CD4-positive, alpha-beta T cell treated with Interleukin-15 for 4 hours (primary cell): ENCODE measurements around the gene HCK.

Experiments used
- DNase-seq: peaks from one replicate; pipeline ENCODE4 v3.0.0-alpha.2; 2020; ENCODE audit warnings: low spot score

The HCK gene

DNA sequence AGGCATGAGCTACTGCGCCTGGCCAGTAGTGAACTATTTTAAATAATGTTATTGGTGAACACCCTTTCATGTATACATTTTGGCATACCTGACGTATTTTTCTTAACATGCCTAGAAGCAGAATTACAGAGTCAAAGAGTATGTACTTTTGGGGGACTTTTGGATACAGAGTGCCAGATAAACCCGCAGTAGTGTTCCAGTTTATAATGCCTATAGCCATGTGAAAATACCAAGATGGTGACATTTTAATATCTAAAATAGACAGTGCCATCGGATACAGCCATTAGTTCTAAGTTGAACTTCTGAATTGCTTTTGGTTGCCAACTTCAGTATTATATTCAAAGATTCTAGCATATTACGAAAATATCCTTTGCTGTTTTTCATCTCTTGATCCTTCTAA lies 77.8 kb downstream of the HCK start:
- DNase-seq, result no peak

- no peak for DNase-seq
These were observed 78.3 kb downstream of the HCK start for GRCh38 chr20:32130352-32130751.

GRCh38 chr20:32130965-32131364 lies 78.9 kb downstream of the HCK start:
- no peak for DNase-seq

DNA sequence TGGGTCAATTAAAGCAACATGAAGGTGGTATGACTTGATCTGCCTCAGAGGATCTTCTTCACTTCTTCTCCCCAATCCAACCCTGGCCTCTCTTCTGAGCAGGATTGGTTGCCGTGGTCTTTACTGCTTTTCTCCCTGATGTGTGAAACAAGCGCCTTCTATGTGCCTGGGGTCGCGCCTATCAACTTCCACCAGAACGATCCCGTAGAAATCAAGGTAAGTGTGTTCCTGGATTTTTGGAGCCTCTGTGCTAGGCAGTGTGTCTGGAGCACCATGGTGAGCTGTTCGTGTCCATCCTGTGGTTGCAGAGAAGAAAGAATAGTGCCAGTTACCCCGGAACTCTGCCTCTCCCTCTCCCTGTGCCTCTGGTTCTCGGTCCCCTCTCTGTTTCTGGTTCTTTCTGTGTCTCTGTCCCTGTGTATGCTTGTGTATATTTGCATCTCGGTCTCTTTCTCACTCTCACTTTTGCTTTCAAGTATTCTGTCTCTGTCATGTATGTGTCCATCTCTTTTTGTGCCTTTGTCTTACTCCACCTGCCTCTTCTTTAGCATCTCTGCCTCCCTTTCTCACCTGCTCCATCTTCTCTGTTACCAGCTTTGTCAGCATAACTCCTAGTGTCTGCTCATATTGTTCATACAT lies 81.0 kb downstream of the HCK start:
- DNase-seq, result no peak

GRCh38 chr20:32134026-32134425 lies 82.0 kb downstream of the HCK start:
- DNase-seq, result no peak

DNA sequence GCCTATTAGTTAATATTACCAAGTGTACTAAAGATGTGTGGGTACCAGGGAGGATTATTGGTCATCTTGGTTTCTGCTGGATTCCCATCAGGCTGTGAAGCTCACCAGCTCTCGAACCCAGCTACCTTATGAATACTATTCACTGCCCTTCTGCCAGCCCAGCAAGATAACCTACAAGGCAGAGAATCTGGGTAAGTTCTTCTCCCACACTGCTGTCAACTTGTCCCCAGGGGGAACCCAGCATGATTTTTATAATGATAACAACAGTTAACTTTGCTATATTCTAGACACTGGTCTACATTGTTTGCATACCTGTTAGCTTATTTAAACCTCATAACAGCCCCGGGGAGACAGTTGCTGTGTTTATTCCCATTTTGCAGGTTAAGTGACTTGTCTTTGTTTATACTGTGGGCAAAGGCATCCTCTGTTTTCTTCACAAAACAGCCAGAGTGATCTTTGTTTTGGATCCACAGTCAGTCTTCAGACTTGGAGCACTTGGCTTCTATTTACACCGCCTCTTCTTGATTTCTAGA lies 84.0 kb downstream of the HCK start:
- no peak for DNase-seq

- DNase-seq, result no peak
These were observed 86.9 kb downstream of the HCK start for GRCh38 chr20:32138921-32139320.

DNA sequence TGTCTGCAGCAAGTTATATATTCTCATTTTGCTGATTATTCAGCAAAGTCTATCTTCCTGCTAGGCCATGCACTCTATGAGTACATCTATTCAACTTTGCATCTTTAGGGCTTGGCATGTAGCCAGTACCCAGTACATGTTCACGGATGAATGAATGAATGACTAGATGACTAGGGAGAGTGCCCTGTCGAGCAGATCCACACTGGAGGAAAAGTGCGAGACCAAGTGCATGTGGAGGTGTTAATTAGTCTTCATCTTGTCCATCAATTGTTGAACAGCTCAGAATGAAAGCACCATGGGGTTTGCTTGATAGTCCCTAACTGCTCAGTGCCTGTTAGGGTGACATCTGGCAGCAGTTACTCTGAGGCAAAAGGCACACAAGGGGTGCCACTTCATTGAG lies 87.9 kb downstream of the HCK start:
- no peak for DNase-seq

DNA sequence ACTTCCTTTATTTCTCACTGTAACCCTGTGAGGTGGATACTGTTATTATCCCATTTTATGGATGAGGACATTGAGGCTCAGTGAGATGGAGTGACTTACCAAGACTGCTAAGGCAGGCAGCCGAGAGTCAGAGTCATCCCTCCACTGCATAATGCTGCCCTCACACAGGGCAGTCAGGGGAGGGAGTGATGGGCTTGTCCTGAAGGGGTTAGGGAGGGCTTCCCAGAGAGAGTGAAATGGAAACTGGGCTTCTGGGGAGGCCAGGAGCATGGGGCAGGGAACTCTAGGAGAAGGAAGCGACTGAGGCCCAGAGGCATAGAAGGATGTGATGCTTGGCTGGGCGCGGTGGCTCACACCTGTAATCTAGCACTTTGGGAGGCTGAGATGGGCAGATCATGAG lies 88.6 kb downstream of the HCK start:
- DNase-seq, result no peak

DNA sequence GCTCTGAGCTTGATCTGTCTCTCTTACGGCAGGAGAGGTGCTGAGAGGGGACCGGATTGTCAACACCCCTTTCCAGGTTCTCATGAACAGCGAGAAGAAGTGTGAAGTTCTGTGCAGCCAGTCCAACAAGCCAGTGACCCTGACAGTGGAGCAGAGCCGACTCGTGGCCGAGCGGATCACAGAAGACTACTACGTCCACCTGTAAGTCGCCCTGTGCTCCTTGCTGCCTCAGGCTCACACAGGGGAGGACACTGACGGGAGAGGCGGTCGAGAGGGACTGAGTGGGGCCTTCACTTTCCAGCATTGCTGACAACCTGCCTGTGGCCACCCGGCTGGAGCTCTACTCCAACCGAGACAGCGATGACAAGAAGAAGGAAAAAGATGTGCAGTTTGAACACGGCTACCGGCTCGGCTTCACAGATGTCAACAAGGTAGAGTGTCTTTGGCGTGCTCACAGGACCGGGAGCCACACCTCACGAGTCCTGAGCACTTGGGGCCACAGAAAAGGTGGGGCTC lies 89.5 kb downstream of the HCK start:
- no peak for DNase-seq

DNA sequence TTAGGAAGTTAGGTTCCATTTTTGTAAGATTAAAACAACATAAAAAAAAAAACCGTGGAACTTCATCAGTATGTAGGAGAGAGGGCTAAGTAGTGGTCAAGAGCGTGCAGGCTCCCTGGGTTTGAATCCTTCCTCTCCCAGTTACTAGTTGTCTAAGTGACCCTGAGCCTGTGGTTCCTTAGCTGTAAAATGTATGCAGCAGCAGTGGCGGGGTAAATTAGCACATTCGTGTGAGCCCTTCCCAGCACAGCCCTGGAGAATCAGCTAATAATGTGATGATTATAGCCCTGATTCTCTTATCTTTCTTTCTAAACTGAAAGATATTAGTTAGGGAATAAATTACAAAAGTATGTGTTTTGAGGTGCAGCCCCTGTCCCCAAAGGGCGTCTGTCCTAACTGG lies 90.0 kb downstream of the HCK start:
- DNase-seq, result no peak

GRCh38 chr20:32142991-32143390 lies 90.9 kb downstream of the HCK start:
- DNase-seq, result no peak

GRCh38 chr20:32144898-32145662 lies 93.0 kb downstream of the HCK start:
- DNase-seq, result no peak

DNA sequence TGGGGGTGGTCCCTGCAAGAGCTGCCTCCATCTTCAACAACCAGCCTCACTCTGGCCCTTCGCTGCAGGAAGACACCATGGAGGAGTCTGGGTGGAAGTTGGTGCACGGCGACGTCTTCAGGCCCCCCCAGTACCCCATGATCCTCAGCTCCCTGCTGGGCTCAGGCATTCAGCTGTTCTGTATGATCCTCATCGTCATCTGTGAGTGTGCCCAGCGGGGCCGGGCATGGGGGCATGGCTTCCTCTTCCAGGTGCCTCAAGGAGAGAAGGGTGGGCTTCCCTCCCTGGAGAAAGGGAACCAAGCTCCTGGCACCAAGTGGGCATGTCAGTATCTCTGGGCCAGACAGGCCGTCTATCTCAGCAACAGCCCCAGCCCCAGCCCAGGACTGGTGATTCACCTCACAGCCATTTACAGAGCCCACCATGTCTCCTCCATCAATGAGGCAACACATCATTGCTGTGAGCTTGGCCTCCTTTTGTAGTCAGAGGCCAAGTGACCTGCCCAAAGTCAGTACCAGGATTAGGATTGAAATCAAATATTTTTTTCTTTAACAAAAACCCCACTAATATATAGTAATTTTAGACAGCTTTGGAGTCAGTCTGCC lies 97.6 kb downstream of the HCK start:
- DNase-seq, result no peak

DNA sequence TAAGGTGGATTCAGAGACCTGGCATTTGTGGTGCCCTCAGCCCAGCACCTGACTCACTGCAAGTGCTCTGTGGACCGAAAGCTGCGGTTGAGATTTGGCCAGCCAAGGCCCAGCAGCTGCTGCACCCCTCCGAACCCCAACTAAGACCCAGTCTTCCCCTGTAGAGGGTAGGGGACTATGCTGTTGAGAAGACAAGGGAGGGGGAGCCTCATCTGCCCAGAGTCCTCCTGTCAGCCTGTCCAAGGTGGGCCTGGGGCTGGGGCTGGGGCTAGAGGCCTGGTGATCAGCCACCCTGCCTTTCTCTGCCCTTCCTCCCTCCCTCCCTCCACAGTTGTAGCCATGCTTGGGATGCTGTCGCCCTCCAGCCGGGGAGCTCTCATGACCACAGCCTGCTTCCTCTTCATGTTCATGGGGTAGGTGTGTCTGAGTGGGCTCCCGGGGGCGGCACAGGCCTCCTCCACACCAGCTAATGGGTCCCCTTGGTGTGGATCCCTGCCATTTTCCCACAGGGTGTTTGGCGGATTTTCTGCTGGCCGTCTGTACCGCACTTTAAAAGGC lies 98.3 kb downstream of the HCK start:
- no peak for DNase-seq
